ENCODE measurements around the gene BICD1.
"Not testable (repeated sequence)": the region's sequence is repeated elsewhere in the genome, so short reads cannot be mapped to it uniquely, and the experiment has no call there.

Gene BICD1

DNA sequence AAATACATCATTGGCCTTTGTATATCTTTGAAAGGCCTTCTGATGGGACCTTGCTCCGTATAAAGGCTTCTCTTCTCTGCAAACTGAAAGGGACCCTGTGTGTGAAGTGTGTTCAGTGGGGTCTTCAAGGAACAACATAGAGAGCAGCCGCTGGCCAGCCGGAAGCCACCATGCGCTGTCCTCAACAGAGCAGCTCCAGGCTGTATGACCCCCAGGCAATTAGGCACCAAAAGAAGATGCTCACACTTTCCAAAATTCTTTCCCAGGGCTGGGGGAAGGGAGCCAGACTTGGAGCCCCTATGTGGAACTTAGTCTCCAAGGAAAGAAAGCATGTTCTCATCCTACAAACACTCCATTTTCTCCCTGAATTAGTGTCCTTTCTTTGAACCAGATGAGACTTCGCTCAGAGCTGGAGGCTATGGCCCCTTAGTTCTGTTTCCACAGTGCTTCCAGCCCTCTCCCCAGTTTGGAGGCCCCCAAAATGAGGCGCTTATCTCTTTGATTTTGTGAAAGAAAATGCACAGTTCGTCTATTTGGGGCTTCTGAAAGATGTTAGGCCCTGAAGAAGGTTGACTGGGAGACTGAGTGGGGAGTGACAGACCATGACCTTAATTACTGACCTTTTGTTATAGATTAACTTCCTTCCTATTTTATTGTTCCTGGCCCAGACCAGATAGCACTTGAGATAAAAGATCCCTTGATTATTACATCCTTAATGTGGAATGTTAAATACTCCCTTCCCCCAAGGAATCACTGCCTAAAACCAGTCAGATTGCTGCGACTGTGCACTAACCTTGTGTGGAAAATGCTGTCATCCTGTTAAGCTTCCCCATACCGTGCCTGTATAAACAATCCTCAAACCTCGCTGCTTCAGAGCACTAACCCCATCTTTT is 164.4 kb downstream of the BICD1 start:
- no peaks in the 10 kb centered on the region for H3K36me3 ChIP-seq (ENCODE audit: control insufficient read depth, insufficient read depth, low read length)
- H3K4me1 ChIP-seq (ENCODE audit: control insufficient read depth, insufficient read depth, low read length): peaks cover 13% of the 10 kb centered on the region
- peak overlapping the region; percentile 85 for H3K27ac ChIP-seq (ENCODE audit: insufficient read depth, low read depth, low read length, poor library complexity, severe bottlenecking)
- no peaks in the 10 kb centered on the region for H3K9me3 ChIP-seq (ENCODE audit: control insufficient read depth, low read length)
- H3K27me3 ChIP-seq (ENCODE audit: control insufficient read depth, insufficient read depth, low read length, poor library complexity, severe bottlenecking): no peaks in the 10 kb centered on the region
- 85 to 88% methylated on average over 10 of the region's 10 CpGs for WGBS, 2 experiments
- H3K4me3 ChIP-seq (ENCODE audit: insufficient read depth, low read depth, low read length): no peak overlapping the region

DNA sequence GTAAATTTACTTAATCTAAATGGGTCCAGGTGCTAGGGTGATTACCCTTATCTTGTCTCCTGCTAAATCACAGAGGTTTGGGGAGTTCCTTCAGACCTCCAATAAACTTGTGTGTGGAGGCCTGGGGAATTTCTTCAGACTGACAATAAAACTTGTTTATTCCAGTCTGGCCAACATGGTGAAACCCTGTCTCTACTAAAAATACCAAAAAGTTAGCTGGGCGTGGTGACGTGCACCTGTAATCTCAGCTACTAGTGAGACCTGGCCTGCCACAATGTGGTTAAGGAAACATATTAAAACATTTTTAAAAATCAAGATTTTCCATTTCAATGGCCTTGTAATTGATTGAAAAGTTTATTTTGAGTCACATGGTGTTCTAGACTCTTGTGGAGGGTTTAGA is 165.8 kb downstream of the BICD1 start:
- Histone ChIP-seq H3K4me3 (ENCODE audit: insufficient read depth, low read depth, low read length) (no peak overlapping the region), H3K36me3 (ENCODE audit: control insufficient read depth, insufficient read depth, low read length) (no peaks in the 10 kb centered on the region), H3K27me3 (ENCODE audit: control insufficient read depth, insufficient read depth, low read length, poor library complexity, severe bottlenecking) (no peaks in the 10 kb centered on the region), H3K4me1 (ENCODE audit: control insufficient read depth, insufficient read depth, low read length) (peaks cover 13% of the 10 kb centered on the region), H3K27ac (ENCODE audit: insufficient read depth, low read depth, low read length, poor library complexity, severe bottlenecking) (no peak overlapping the region), H3K9me3 (ENCODE audit: control insufficient read depth, low read length) (no peaks in the 10 kb centered on the region)
- 96% methylated on average over 2 of the region's 2 CpGs for WGBS, 2 experiments

DNA sequence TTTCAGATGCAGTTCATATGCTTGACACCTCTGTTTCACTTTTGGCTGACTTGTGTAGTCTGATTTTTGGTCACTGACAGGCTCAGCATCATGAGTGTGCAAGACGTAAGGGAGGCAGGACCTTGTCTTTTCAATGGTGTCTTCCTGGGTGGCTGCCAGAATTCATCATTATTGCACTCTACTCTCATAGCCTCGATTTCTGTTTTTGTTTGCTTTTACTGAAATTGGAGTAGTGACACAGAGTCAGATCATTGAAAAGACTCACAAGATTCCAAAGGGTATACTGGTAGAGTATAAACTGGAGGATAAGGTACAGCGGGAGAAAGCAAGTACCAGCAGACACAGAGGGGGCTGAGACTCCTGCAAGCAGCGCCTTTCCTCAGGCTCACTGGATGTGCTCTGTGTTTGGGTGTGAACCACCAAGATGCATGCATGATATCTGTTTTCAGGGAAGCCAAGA is 166.4 kb downstream of the BICD1 start:
- H3K4me3 ChIP-seq (ENCODE audit: insufficient read depth, low read depth, low read length): no peak overlapping the region
- H3K4me1 ChIP-seq (ENCODE audit: control insufficient read depth, insufficient read depth, low read length): peaks cover 13% of the 10 kb centered on the region
- H3K27me3 ChIP-seq (ENCODE audit: control insufficient read depth, insufficient read depth, low read length, poor library complexity, severe bottlenecking): no peaks in the 10 kb centered on the region
- no peaks in the 10 kb centered on the region for H3K9me3 ChIP-seq (ENCODE audit: control insufficient read depth, low read length)
- H3K27ac ChIP-seq (ENCODE audit: insufficient read depth, low read depth, low read length, poor library complexity, severe bottlenecking): no peak overlapping the region
- H3K36me3 ChIP-seq (ENCODE audit: control insufficient read depth, insufficient read depth, low read length): no peaks in the 10 kb centered on the region
- WGBS, 2 experiments: 90 to 94% methylated on average over 4 of the region's 4 CpGs

DNA sequence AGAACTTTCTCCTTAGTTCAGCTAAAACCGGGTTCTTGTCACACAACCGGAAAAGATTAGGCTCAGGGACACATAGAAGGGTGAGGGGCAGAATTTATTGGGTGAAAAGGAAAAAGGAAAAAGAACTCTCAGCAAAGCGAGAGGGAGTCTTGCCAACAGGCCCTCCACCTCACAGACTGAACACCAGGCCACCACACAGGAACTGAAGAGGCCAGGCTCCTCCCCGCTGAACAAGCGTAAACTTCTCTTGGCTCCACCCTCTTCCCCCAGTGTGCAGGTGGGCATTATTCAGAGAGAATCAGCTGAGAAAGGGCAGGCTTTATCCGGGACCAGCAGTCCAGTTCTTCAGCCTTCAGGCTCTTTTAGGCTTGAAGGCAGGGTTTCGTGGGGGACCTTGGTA is 167.1 kb downstream of the BICD1 start:
- H3K27ac ChIP-seq (ENCODE audit: insufficient read depth, low read depth, low read length, poor library complexity, severe bottlenecking): no peak overlapping the region
- no peaks in the 10 kb centered on the region for H3K9me3 ChIP-seq (ENCODE audit: control insufficient read depth, low read length)
- H3K36me3 ChIP-seq (ENCODE audit: control insufficient read depth, insufficient read depth, low read length): no peaks in the 10 kb centered on the region
- no peak overlapping the region for H3K4me3 ChIP-seq (ENCODE audit: insufficient read depth, low read depth, low read length)
- H3K27me3 ChIP-seq (ENCODE audit: control insufficient read depth, insufficient read depth, low read length, poor library complexity, severe bottlenecking): no peaks in the 10 kb centered on the region
- peaks cover 13% of the 10 kb centered on the region for H3K4me1 ChIP-seq (ENCODE audit: control insufficient read depth, insufficient read depth, low read length)
- 72 to 76% methylated on average over 7 of the region's 7 CpGs for WGBS, 2 experiments

DNA sequence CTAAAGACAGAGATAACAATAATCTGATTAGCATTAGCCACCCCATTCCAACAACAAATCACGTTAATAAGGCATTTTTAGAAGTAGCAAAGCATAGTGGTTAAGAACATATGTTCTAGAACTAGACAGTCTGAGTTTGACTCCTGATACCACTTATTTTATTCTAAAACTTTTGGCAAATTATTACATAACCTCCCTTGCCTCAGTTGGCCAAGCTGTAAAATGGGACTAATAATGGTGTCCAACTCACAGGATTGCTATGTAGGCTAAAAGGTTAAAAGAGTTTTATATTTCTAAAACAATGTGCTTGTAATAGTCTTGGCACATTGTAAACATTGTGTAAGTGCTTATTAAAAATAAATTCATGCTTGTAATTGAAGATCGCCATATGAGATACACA is 168.0 kb downstream of the BICD1 start:
- H3K9me3 ChIP-seq (ENCODE audit: control insufficient read depth, low read length): no peaks in the 10 kb centered on the region
- no peaks in the 10 kb centered on the region for H3K27me3 ChIP-seq (ENCODE audit: control insufficient read depth, insufficient read depth, low read length, poor library complexity, severe bottlenecking)
- H3K4me3 ChIP-seq (ENCODE audit: insufficient read depth, low read depth, low read length): no peak overlapping the region
- WGBS, 2 experiments: 100% methylated on average over 1 to 2 of the region's 2 CpGs
- H3K27ac ChIP-seq (ENCODE audit: insufficient read depth, low read depth, low read length, poor library complexity, severe bottlenecking): no peak overlapping the region
- H3K4me1 ChIP-seq (ENCODE audit: control insufficient read depth, insufficient read depth, low read length): peaks cover 13% of the 10 kb centered on the region
- no peaks in the 10 kb centered on the region for H3K36me3 ChIP-seq (ENCODE audit: control insufficient read depth, insufficient read depth, low read length)

DNA sequence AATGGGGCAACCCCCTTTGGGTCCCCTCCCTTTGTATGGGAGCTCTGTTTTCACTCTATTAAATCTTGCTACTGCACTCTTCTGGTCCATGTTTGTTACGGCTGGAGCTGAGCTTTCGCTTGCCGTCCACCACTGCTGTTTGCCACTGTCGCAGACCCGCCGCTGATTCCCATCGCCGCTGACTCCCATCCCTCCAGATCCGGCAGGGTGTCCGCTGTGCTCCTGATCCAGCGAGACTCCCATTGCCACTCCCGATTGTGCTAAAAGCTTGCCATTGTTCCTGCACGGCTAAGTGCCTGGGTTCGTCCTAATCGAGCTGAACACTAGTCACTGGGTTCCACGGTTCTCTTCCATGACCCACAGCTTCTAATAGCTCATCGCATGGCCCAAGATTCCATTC is 168.9 kb downstream of the BICD1 start:
- peaks cover 12% of the 10 kb centered on the region for H3K4me1 ChIP-seq (ENCODE audit: control insufficient read depth, insufficient read depth, low read length)
- H3K27me3 ChIP-seq (ENCODE audit: control insufficient read depth, insufficient read depth, low read length, poor library complexity, severe bottlenecking); H3K4me3 ChIP-seq (ENCODE audit: insufficient read depth, low read depth, low read length); H3K27ac ChIP-seq (ENCODE audit: insufficient read depth, low read depth, low read length, poor library complexity, severe bottlenecking); H3K36me3 ChIP-seq (ENCODE audit: control insufficient read depth, insufficient read depth, low read length); H3K9me3 ChIP-seq (ENCODE audit: control insufficient read depth, low read length): not testable (repeated sequence)
- 93 to 94% methylated on average over 17 of the region's 17 CpGs for WGBS, 2 experiments

DNA sequence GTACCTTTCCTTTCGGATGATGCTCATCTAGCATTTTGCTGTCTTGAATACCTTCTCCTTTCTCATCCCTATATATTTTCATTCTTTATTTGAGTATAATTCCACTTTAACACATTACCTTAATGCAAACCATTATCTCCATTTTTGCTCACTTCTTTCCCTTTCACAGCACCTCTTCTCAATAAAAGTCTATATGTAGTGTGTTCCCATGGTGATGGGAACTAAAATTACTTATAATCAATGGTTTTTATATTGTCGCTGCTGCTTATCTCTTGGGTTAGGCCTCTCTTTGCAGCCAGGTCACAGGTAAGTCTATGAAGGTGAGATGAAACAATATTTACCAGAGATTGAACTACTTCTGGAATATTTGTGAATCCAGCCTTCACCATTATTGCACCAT is 171.1 kb downstream of the BICD1 start:
- Histone ChIP-seq H3K4me1 (ENCODE audit: control insufficient read depth, insufficient read depth, low read length) (peaks cover 5% of the 10 kb centered on the region), H3K9me3 (ENCODE audit: control insufficient read depth, low read length) (no peaks in the 10 kb centered on the region), H3K27ac (ENCODE audit: insufficient read depth, low read depth, low read length, poor library complexity, severe bottlenecking) (no peak overlapping the region), H3K36me3 (ENCODE audit: control insufficient read depth, insufficient read depth, low read length) (no peaks in the 10 kb centered on the region), H3K4me3 (ENCODE audit: insufficient read depth, low read depth, low read length) (no peak overlapping the region), H3K27me3 (ENCODE audit: control insufficient read depth, insufficient read depth, low read length, poor library complexity, severe bottlenecking) (no peaks in the 10 kb centered on the region)
- 95 to 96% methylated on average over 1 to 2 of the region's 2 CpGs for WGBS, 2 experiments

DNA sequence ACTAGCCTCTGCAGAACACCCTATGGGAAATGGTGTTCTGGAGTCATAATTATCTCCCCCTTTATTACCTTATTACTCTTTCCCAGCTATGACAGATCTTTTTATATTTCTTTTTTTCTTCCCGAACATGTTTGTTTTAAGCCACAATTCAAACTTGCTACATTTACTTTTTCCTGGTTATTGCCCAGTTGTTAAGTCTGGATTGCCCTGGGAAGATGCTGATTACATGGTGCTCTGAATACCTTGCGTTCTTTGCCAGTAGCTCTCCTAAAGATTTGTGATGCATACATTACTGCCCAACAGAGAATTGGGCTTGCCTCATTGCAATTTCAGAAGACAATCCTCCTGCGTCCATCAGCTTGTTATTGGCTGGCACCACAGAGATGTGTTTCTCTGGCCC is 174.5 kb downstream of the BICD1 start:
- Histone ChIP-seq H3K27me3 (ENCODE audit: control insufficient read depth, insufficient read depth, low read length, poor library complexity, severe bottlenecking) (no peaks in the 10 kb centered on the region), H3K4me3 (ENCODE audit: insufficient read depth, low read depth, low read length) (no peak overlapping the region), H3K4me1 (ENCODE audit: control insufficient read depth, insufficient read depth, low read length) (peaks cover 6% of the 10 kb centered on the region), H3K36me3 (ENCODE audit: control insufficient read depth, insufficient read depth, low read length) (no peaks in the 10 kb centered on the region), H3K27ac (ENCODE audit: insufficient read depth, low read depth, low read length, poor library complexity, severe bottlenecking) (no peak overlapping the region), H3K9me3 (ENCODE audit: control insufficient read depth, low read length) (no peaks in the 10 kb centered on the region)
- WGBS, 2 experiments: 95 to 96% methylated on average over 3 of the region's 3 CpGs

DNA sequence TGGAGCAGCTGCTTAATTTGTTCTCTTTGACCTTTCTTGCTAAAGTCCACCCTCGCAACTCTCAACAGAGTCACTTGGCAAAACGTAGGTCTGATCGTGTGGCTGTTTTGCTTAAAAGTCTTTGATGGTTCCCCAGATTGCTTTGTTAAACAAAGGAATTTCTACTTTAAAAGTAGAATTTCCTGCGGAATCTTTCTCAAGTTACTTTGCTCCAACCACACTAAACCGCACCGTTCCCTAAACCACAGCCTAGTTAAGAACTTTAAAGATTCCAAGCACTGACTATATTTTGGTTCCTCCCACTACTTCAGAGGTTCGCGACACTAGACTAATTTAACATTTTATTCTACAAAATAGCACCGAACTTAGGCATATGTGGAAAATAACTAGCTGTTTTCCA is 177.9 kb downstream of the BICD1 start:
- H3K27me3 ChIP-seq (ENCODE audit: control insufficient read depth, insufficient read depth, low read length, poor library complexity, severe bottlenecking): no peaks in the 10 kb centered on the region
- H3K27ac ChIP-seq (ENCODE audit: insufficient read depth, low read depth, low read length, poor library complexity, severe bottlenecking): no peak overlapping the region
- no peak overlapping the region for H3K4me3 ChIP-seq (ENCODE audit: insufficient read depth, low read depth, low read length)
- WGBS, 2 experiments: 83 to 84% methylated on average over 9 of the region's 9 CpGs
- H3K36me3 ChIP-seq (ENCODE audit: control insufficient read depth, insufficient read depth, low read length): no peaks in the 10 kb centered on the region
- no peaks in the 10 kb centered on the region for H3K9me3 ChIP-seq (ENCODE audit: control insufficient read depth, low read length)
- H3K4me1 ChIP-seq (ENCODE audit: control insufficient read depth, insufficient read depth, low read length): peaks cover 6% of the 10 kb centered on the region

DNA sequence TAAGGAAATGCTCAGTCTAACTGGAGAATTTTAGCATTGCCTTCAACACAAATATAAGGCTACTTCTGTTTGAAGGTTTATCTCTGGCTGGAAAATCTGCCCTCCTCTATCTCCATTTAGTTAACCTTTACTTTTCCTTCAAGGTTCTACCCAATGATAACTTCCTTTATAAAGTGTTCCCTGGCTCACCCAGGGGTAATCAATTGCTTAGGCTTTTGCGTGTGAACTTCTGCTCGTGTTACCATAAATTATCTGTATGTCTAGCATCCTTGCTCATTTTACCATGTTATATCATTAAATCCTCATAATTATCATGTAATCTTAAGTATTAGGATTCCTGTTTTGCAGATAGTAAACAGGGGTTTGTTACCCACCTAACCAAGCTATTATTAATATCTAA is 178.4 kb downstream of the BICD1 start:
- no peaks in the 10 kb centered on the region for H3K36me3 ChIP-seq (ENCODE audit: control insufficient read depth, insufficient read depth, low read length)
- 66 to 82% methylated on average over 2 of the region's 2 CpGs for WGBS, 2 experiments
- H3K9me3 ChIP-seq (ENCODE audit: control insufficient read depth, low read length): no peaks in the 10 kb centered on the region
- peaks cover 6% of the 10 kb centered on the region for H3K4me1 ChIP-seq (ENCODE audit: control insufficient read depth, insufficient read depth, low read length)
- H3K27ac ChIP-seq (ENCODE audit: insufficient read depth, low read depth, low read length, poor library complexity, severe bottlenecking): no peak overlapping the region
- no peak overlapping the region for H3K4me3 ChIP-seq (ENCODE audit: insufficient read depth, low read depth, low read length)
- H3K27me3 ChIP-seq (ENCODE audit: control insufficient read depth, insufficient read depth, low read length, poor library complexity, severe bottlenecking): no peaks in the 10 kb centered on the region

Data from ectodermal cell (in vitro differentiated cells).